Activated CD8-positive, alpha-beta memory T cell treated with anti-CD3 and anti-CD28 coated beads, Interleukin-2, amount 50 U/mL, for 24 hours (primary cell): Measurements from ENCODE around the gene EPX.

Source experiments
- DNase-seq: peaks from one replicate; pipeline ENCODE4 v3.0.0-alpha.2; 2020; ENCODE audit errors: extremely low read depth

Gene EPX

DNA sequence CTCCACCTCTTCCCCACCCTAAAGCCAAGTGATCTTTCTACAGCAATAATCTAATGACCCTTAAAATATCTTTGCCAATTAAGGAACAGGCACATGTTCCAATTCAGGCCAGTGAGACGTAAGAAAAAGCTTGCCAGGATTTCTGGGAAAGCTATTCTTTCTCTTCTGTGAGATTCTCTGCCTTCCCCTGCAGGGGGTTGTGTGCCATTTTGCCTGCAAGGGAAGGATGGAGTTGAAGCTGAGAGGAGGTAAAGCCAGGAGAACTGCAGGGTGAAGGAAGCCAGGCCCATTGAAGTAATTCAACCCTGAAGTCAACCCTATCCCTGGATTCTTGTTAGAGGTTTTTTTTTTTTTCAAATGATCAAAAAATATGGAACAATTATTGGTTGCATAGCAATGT lies 36.9 kb downstream of the EPX start:
- DNase-seq: no peak

DNA sequence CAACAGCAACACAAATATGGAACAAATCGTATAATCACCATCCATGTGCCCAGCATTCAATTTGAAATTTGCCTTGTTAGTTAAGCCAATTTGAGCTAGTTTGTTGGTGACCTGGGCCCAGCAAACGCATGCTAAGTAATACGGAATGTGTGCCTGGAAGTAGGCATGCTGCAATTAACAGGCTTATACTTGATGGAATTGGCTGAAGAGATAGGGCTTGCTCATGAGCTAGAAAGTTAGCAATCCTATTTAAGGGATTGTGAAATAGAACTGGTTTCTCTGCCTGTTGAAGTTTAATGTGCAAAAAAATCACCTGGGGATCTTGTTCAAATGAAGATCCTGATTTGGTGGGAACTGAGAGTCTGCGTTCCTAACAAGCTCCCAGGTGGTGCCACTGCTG lies 37.4 kb downstream of the EPX start:
- DNase-seq: no peak

DNA sequence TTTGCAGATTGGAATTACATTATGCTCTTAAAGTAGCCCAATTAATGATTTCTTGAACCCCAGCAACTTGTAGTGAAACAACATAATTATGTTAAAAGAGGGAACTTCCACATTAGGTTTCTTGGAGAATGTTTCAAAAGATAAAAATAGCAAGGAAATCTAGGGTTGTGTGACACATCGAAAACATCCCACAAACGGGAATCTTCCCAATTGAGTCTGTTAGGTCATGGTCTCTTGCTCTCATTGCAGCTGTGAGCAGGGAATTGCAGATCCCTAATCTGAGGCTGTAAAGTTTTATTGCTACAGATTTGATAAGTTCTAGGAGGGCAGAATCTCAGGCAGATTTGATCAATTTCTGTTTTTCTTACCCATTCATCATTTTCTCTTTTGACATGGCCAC lies 39.1 kb downstream of the EPX start:
- DNase-seq: no peak

DNA sequence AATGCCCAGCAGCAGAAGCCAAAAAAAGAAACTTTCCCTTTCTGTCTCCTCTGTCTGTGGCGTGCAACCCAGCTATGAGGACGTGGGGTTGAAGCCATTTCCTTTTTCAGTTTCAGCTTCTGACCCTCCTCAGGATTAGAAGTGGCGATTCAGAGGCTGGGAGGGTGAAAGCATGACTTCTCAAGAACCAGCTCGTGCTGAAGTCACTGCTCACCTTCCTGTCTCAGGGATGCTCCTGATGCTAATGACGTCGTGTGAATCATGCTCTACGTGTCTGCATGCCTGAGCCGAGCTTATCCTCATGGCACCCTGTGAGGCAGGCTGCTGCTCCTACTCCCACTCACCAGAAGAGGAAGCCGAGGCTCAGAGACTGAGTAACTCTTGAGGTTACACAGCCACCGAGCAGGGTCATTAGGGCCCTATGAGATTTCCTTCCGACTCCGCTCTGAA lies 40.2 kb downstream of the EPX start:
- no peak for DNase-seq

DNA sequence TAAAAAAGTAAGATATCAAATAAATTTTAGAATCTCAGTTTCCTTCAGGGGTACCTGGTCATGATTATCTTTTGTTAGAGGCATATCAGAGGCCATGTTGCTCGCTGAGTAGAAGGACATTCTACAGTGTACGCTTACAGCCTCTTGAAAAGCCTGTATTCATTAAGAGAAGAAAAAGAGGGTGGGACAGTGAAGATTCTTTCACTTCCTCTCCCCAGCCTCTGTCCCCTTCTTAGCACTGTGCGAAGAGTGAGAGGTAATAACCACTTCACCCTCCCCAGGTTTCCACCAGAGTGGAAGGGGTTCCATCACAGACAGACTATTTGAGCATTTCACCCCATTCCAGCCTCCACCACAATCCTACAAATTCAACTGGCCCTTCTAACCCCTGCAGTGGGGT lies 41.0 kb downstream of the EPX start:
- no peak for DNase-seq

DNA sequence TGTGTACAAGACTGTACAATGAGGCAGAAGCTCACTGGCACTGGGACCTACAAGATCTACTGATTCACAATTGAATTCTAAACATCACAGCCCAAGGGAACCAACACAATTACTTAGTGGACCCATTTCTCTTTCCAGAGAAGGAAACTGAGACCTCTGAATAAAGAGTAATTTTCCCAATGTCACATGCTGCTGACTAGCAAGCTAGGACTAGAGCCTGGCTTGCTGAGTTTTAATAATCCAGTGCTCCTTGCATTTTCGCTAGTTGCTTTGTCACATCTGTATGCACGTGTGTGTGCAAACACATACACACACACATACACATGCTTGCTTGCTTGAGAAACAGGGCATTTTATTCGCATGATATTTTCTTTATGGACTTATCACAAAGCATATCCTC lies 42.0 kb downstream of the EPX start:
- DNase-seq: no peak

DNA sequence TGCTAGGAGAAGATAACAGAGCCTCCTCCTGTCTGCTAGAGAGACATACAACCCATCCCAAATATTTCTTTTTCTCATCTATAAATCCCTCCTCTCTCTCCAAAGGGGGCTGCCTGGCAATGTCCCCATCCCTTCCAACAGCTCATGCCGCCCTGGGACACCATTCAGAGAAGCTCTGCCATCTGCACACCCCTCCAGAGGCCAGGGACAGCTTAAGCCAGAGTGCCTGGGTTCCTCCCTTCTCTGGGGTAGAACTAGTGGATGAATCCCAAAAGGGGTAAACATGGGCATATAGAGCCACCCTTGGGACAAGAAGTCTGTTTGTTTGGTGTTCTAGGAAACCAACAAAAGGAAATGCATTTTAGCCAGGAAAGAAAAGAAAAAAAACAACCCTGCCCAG lies 43.3 kb downstream of the EPX start:
- no peak for DNase-seq

DNA sequence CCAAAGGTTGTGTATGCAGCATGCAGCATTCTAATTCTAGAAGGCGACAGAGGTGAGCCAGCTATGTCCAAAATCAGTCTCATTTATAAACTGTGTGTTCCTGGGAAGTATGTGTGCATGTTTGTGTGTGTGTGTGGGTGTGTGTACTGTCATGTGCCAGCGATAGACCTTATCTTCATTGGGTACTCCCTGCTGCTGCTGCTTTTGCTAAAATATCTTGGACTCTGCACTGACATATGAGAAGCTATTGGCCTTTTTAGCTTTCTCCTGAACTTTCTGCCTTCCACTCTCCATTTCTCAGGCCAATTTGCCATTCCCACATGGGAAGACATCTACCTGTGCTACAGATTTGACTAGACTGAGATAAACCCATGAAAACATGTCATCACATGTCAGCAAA lies 43.9 kb downstream of the EPX start:
- DNase-seq: no peak

DNA sequence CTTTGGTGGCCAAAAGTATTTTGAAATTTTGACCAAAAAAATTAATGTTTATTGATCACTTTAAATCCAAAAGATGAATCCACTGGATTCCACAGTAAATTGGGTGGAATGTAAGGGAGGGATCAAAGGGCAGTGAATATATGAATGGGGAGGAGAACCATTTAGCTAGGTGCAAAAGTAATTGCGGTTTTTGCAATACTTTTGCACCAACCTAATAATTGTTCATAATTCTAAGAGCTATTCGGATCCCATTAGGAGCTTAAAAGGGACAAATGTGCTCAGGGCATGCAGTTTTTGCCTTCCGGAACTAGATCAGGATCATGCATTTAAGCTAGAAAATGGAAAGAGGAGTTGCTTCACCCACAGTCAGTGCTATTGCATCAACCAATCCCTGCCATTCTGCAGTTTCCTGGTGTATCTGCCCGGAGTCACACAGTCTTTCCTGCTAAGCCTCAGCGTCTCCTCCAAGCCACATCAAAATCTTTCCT lies 45.7 kb downstream of the EPX start, which contains the start of gene LPO:
Gene LPO, plus strand, starts transcription at position 438 of the 488 bp plus-strand sequence. CDS start 4,396 bp downstream, outside the sequence.
- DNase-seq: no peak

DNA sequence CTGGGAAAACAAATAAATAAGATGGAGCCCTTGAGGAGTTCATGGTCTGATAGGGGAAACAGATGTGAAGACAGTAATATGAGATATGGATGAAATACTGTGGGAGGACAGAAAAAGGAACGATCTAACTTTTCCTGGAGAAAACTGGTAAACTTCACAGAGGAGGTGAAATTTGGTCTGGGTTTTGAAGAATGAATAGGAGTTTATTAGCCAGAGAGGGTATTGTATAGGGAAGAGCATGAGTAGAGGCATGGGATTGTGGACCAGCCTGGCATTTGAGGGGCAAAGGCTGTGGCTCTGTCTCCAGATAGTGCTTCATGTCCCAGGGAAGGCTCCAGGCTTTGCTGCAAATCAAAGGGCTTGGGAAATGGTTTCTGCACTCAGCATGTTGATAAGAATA lies 47.5 kb downstream of the EPX start:
- DNase-seq: no peak

DNA sequence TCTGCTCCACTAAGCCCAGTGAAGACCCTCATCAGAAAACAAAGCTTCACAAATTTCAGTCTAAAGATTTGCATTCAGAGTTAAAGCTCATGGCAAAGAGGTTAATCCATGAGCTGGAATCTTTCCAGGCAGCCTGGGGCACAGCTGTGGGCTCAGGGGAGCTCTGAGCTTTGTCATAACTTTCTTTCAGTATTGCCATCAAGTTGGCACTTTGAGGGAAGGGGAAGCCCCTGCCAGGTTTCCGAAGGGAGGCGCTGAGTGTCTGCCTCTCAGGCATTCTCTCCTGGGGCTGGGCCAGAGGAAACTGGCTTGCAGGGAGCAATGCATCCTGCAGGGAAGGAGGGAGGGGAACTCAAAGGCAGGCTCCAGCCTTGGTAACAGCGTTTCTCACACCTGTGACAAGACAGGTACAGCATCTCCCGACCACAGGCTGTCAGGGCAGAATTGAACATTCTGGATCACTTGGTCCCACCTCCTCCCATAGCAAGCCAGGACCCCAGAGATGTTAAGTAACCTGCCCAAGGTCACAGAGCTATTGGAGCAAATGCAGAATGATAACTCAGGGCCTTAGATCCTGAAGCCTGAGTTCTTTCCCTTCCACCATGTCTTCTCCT lies 49.8 kb downstream of the EPX start:
- no peak for DNase-seq

DNA sequence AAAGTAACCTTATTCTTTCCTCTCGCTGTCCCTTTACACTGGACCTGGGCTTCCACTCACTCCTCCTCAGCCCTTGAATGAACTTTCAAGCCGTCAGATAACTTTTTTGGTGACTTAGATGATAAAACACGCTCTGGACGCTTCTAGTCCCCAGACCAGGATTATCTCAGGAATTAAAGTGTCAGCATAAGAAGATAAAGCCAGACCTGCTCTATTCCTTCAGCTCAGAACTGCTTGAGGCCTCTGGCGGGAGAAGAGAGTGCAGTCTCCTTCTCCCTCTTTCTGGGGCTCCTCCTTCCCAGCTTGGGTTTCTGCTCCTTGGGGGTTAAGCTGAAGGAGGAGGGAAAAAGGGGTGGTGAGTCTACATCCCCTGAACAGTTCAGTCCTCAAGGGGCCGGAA lies 52.4 kb downstream of the EPX start:
- no peak for DNase-seq

DNA sequence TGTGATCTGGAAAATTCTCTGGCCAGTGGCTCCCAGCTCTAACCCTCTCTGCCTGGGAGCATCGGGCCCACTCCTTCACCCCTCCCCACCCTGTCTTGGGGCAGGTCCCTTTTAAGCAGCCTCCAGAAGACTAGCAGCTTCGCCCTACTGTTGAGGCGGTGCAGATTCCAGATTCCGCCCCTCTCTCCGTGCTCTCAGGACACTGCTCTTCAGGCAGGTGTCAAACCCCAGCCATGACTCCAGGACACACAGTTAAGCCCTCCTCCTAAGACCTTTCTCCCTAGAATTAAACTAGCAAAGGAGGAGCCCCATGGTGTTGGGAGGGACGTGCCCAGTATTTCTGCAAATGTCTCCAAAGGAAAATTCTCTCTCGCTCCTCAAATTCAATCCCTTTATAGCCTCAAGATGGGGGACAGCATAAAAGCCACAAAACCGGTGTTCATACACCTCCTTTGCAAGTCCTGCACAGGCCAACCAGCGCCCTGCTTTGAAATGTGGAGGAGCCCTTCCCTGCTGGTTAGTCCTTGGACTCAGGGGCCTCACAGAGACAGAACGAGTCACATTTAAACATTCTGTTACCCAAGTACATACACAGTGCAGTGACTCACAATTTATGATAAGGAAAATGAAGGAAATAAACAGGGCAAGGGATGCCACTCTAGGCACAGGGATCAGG lies 53.0 kb downstream of the EPX start:
- no peak for DNase-seq

DNA sequence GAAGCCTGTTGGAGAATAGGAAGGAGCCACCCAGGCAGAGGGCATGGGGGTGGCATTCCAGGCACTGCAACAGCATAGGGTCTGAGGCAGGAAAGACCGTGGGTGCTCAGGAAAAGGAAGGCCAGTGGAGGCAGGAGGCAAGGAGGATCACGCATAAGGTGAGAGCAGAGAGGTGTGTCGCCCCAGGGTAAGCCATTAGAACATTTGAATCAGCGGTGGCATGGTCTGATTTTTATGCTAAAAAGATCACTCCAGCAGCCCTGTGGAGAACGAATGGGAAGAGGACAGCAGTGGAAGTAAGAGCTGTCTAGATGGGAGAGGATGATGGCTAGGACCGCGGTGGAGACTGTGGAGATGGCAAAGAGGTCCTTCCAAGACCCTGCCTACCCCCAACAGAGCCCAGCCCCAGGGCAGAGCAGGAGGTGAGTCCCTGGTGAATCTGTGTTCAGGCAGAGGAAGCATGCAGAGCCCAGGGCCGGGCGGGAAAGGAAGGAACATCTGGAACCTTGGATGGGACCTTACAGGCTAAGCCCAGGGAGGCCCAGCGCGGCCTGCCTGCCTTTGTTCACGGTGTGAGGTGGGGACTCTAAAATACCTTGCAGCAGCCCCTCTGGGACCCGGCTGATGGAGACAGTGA lies 53.7 kb downstream of the EPX start:
- no peak for DNase-seq

DNA sequence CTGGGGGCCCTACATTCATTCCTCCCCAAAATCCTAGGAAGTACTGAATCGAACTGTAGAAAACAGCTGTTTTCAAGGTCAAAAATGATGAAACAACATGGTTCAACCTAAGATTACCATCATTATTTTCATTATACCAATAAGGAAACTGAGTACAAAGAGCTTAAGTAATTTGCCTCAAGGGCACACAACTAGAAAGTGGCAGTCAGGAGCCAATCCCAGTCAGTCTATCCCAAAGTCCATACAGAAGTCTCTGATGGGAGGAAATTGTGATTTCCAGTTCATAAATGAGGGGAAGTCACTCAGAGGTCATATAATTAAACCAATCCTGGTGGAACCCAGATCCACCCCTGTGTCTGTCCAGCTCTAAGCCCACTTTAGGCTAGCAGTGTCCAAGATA lies 54.3 kb downstream of the EPX start:
- DNase-seq: no peak

DNA sequence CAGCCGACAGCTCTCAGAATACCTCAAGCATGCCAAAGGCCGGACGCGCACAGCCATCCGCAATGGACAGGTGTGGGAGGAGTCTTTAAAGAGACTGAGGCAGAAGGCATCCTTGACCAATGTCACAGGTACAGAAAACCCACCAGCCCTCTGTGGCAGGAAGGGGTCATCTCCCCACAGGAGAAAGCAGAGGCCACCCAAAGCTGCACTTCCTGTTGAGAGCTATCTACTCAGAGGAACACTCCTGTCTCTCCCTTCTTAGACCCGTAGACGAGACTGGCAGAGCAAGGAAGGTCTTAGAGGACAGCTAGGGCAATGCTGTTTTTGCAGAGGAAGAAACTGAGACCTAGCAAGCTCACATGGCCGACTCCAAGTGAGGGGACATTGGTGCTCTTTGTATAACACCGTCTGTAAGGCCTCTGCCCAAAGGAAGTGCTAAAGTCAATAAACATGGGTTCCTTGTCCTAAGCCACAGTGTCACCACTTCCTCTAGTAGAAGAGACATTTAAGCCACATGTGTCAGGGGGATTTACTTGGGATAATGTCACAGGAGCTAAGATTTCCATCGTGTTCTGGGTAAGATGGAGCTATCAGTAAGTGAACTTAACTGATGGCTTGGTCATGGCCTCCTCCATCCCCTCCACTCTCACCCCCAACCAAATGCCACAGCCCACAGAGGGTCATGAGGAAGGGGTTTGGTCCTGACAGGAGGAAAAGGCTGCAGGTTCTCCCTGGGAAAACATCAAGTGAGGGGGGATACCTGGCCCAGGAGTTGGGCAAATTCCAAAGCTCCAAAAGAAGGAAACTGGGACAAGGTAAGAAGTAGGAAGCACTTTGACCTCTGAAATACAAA lies 55.2 kb downstream of the EPX start:
- DNase-seq: no peak

DNA sequence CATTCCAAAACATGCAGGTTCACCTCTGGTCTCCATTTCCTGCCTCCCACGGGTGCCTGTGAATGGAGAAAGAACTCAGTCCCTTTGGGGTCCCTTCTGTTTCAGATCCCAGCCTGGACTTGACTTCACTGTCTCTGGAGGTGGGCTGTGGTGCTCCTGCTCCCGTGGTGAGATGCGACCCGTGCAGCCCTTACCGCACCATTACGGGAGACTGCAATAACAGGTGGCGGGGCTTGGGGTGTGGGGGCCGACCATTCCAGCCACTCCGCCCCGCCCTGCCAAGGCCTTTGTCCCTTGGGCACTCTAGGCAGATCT lies 56.4 kb downstream of the EPX start:
- DNase-seq: no peak

DNA sequence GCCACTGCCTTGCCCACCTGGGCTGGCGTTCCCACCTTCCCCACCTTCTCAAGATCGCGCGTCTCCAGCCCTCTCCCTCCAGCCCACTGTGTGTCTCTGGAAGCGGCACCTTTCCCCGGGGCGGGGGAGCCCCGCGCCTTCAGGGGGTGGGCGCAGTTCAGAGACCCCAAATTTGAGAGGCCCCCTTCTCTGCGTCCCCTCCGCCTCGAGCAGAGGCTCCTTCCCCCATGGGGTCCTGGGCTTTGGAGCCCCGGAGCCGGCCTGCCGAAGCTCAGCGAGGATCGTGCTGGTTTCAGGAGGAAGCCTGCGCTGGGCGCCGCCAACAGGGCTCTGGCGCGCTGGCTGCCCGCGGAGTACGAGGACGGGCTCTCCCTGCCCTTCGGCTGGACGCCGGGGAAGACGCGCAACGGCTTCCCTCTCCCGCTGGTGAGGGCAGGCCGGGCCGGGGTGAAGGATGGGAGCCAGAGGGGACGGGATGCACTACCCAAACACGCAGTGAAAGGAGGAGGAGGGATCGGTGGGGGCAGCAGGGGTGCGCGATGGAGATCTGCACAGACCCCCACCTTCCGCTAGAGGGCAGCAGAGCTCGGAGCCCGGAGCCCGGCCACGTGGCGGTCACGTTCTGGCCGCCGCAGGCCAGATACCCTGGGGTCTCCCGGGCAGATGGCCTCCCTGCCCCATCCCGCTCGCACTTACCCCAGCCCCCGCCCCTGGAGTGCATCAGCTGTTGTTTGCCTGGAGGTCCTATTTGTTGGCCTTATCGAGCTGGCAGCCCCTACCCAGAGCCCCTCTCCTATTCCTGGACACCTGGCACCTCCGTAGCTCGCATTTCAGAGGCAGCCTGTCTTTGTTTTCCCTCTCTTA lies 57.0 kb downstream of the EPX start:
- peak; percentile 53 for DNase-seq

DNA sequence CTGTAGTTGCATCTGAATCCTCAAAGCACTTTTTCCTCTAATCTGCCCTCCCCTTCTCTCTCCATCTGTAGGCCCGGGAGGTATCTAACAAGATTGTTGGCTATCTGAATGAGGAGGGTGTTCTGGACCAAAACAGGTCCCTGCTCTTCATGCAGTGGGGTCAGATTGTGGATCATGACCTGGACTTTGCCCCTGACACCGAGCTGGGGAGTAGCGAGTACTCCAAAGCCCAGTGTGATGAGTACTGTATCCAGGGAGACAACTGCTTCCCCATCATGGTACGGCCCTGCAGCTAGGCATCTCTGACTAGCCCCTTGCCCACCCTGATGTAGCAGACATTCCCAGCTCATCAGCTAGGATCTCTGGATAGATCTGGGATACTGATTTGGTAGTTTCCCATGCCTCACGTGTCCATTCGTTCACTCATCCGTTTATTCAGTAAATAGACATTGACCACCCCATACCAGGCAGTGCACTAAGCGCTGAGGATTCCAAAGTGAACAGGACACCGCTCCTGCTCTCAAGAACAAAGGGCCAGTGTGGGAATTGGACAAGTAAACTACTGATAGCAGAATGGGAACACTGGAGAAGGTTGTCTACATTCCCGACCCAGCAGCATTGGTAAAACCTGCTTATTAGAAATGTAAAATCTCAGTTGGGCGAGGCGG lies 58.0 kb downstream of the EPX start:
- no peak for DNase-seq

DNA sequence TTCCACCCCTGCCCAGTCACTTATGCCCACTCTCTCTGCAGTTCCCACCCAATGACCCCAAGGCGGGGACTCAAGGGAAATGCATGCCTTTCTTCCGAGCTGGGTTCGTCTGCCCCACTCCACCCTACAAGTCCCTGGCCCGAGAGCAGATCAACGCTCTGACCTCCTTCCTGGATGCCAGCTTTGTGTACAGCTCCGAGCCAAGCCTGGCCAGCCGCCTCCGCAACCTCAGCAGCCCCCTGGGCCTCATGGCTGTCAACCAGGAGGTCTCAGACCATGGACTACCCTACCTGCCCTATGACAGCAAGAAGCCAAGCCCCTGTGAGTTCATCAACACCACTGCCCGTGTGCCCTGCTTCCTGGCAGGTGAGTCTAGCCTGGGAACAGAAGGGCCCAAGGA lies 59.6 kb downstream of the EPX start:
- no peak for DNase-seq

DNA sequence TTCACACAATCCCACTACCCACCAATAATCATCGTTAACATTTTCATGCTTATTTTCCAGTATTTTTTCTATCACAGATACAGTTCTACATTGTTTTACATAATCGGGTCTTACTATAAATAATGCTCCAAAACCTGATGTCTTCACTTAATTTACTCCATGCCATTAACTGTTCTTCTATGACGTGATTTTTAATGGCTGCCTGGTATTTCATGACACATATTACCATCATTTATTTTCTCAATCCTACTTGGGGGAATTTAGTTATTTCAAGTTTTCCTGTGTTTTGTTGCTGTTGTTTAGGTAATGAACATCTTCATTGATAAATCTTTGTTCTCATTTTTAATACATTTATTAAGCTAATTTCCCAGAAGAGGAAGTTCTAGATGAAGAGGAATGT lies 60.6 kb downstream of the EPX start:
- DNase-seq: no peak
